GM13976 (cell line): ENCODE measurements around the gene CSRP3.
"Not testable (repeated sequence)": the region's sequence is repeated elsewhere in the genome, so short reads cannot be mapped to it uniquely, and the experiment has no call there.

Experiments
- DNase-seq: peaks from one replicate; pipeline ENCODE4 v3.0.0; 2012; ENCODE audit warnings: low spot score
- in situ Hi-C: fragments of 300-500 bp; cut with MboI; formaldehyde crosslinking; loops from one replicate; pipeline ENCODE4 v1.12.0; 2022; ENCODE audit warnings: low sequenced_read_pairs, mixed read lengths, inconsistent platforms; ENCODE audit not compliant: unreplicated experiment
- TF ChIP-seq, protein P1 (sequence below): IDR thresholded peaks from 2 replicates; pipeline ENCODE4 v1.5.1; 2012; ENCODE audit warnings: borderline replicate concordance, mild to moderate bottlenecking; ENCODE audit not compliant: insufficient read depth; ENCODE audit errors: extremely low read depth, missing control alignments, control extremely low read depth

CSRP3 gene

DNA sequence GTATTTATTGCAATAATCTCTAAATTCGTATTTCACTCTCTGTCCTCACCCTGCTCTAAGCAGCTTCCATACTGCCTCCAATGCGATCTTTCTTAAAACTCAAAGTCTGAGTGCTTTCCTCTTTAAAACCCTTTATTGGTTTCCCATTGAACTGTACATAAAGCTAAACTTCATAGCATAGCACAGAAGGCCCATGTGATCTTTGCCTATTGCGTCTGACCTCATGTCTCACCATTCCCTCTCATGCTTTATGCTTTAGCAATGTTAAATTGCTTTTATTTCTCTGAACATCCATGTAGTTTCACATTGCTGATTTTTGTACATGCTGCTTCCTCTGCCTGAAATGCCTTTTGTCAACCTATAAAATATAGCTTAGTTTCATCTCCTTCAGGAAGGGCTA is 56.5 kb downstream of the CSRP3 start:
- no peak for DNase-seq
- TF ChIP-seq, protein P1, sequence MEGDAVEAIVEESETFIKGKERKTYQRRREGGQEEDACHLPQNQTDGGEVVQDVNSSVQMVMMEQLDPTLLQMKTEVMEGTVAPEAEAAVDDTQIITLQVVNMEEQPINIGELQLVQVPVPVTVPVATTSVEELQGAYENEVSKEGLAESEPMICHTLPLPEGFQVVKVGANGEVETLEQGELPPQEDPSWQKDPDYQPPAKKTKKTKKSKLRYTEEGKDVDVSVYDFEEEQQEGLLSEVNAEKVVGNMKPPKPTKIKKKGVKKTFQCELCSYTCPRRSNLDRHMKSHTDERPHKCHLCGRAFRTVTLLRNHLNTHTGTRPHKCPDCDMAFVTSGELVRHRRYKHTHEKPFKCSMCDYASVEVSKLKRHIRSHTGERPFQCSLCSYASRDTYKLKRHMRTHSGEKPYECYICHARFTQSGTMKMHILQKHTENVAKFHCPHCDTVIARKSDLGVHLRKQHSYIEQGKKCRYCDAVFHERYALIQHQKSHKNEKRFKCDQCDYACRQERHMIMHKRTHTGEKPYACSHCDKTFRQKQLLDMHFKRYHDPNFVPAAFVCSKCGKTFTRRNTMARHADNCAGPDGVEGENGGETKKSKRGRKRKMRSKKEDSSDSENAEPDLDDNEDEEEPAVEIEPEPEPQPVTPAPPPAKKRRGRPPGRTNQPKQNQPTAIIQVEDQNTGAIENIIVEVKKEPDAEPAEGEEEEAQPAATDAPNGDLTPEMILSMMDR, result no peak
- in situ Hi-C loops, result no loop called here

DNA sequence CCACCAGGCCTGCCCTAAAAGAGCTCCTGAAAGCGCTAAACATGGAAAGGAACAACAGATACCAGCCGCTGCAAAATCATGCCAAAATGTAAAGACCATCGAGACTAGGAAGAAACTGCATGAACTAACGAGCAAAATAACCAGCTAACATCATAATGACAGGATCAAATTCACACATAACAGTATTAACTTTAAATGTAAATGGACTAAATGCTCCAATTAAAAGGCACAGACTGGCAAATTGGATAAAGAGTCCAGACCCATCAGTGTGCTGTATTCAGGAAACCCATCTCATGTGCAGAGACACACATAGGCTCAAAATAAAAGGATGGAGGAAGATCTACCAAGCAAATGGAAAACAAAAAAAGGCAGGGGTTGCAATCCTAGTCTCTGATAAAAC is 64.9 kb downstream of the CSRP3 start:
- DNase-seq, in situ Hi-C loops: not testable (repeated sequence)

DNA sequence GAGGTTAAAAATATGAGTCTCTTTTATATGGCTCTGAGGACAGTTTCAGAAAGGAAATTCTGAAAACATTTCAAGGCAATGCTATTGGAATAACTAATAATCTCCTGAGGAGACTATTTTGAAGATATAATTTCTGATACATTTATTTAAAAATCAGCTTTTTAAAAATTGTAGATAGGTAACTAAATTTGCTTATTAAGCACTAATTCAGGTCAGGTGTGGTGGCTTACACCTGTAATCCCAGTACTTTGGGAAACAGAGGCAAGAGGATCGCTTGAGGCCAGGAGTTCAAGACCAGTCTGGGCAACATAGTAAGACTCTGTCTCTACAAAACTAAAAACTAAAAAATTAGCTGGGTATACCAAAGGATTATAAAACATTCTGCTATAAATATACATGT is 67.8 kb downstream of the CSRP3 start:
- TF ChIP-seq, protein P1, result no peak
- DNase-seq, result no peak
- in situ Hi-C loops, result no loop called here
